ENCODE results near the gene ZFP3. TPM values are rescaled to one million over a fixed set of nuclear protein-coding genes. Genes with fewer than 3 reads are reported as not detected.
"Not testable (repeated sequence)": the region's sequence is repeated elsewhere in the genome, so short reads cannot be mapped to it uniquely, and the experiment has no call there.

Gene ZFP3
- total RNA-seq, 1 experiment from 2014 or later, result 0.11 TPM

DNA sequence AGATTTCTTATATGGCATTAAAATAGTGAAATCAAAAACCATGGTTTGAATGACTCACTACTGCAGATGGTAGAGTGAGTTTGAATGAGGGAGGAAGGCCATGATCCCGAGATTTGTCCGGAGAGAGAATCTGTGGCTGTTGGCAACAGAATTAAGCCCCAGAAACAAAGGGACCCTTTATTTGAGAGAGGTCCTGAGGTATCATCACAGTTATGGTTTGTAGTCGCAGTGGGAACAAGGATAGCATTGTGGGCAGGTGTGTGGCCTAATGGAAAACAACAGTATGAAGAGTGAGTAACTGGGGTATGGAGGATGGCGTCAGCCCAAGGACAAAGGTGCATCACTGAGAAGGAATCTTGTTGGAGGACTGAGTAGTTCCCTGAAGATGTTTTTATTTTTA, 8.5 kb upstream of the ZFP3 start:
- Mint-ChIP-seq H3K9me3 (no peaks in the 10 kb centered on the region), H3K27ac (no peak overlapping the region), H3K27me3 (ENCODE audit: low read depth) (peaks cover 18% of the 10 kb centered on the region), H3K36me3 (ENCODE audit: insufficient read depth in 1 of 3, low read depth in 3 of 3) (no peaks in the 10 kb centered on the region), H3K4me1 (peaks cover 9 to 10% of the 10 kb centered on the region in 2 experiments), H3K4me3 (no peak overlapping the region)
- H2AFZ ChIP-seq (ENCODE audit: low read length), result no peak overlapping the region
- TF ChIP-seq, protein P1, sequence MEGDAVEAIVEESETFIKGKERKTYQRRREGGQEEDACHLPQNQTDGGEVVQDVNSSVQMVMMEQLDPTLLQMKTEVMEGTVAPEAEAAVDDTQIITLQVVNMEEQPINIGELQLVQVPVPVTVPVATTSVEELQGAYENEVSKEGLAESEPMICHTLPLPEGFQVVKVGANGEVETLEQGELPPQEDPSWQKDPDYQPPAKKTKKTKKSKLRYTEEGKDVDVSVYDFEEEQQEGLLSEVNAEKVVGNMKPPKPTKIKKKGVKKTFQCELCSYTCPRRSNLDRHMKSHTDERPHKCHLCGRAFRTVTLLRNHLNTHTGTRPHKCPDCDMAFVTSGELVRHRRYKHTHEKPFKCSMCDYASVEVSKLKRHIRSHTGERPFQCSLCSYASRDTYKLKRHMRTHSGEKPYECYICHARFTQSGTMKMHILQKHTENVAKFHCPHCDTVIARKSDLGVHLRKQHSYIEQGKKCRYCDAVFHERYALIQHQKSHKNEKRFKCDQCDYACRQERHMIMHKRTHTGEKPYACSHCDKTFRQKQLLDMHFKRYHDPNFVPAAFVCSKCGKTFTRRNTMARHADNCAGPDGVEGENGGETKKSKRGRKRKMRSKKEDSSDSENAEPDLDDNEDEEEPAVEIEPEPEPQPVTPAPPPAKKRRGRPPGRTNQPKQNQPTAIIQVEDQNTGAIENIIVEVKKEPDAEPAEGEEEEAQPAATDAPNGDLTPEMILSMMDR (conservative IDR thresholded peaks at IDR 0.05), result no peak
- H2BK120ac ChIP-seq (ENCODE audit: low read depth, low read length, poor library complexity, severe bottlenecking), result no peak overlapping the region
- H3K4me1 ChIP-seq (ENCODE audit: insufficient read depth, low read length), result no peaks in the 10 kb centered on the region; the same call in 1 of the 2 replicates
- H3T11ph ChIP-seq (ENCODE audit: low read length), result no peak overlapping the region
- no peaks in the 10 kb centered on the region for H3K79me2 ChIP-seq (ENCODE audit: insufficient read depth, low read length)
- no peak overlapping the region for H3K18ac ChIP-seq (ENCODE audit: insufficient read length, low read depth, low read length)
- H2BK15ac ChIP-seq (ENCODE audit: low read depth, low read length), result no peak overlapping the region
- no peak for DNase-seq
- H4K5ac ChIP-seq (ENCODE audit: insufficient read length, low read depth, low read length), result no peak overlapping the region
- H3K14ac ChIP-seq (ENCODE audit: insufficient read depth, low read length), result no peak overlapping the region
- H3K56ac ChIP-seq (ENCODE audit: insufficient read length, low read depth, low read length), result no peak overlapping the region
- H3K9ac ChIP-seq (ENCODE audit: extremely low read depth, insufficient read length, low read length), result no peak overlapping the region
- H3K4me2 ChIP-seq (ENCODE audit: insufficient read depth, insufficient read length, low read length), result no peak overlapping the region
- H3K23ac ChIP-seq (ENCODE audit: insufficient read length, low read depth, low read length), result no peak overlapping the region
- H2BK5ac ChIP-seq (ENCODE audit: insufficient read length, low read length), result no peak overlapping the region
- H3K23me2 ChIP-seq (ENCODE audit: insufficient read length, low read depth, low read length, poor library complexity, severe bottlenecking), result no peaks in the 10 kb centered on the region
- H3K79me1 ChIP-seq (ENCODE audit: insufficient read depth, low read depth, low read length, poor library complexity, severe bottlenecking), result no peaks in the 10 kb centered on the region
- no peak overlapping the region for H2BK12ac ChIP-seq (ENCODE audit: insufficient read length, low read depth, low read length)
- H2AK5ac ChIP-seq (ENCODE audit: insufficient read length, low read length), result no peak overlapping the region
- H4K8ac ChIP-seq (replicated peaks; ENCODE audit: insufficient read length, low read depth, low read length), result no peak overlapping the region
- WGBS (ENCODE audit: extremely low coverage, insufficient read length, low lambda C conversion rate), result no CpG with 5 or more reads among the region's 4 CpGs
- no peak overlapping the region for H2BK20ac ChIP-seq (ENCODE audit: low read depth, low read length, poor library complexity, severe bottlenecking)
- no peaks in the 10 kb centered on the region for H3K9me3 ChIP-seq (ENCODE audit: control insufficient read depth, low read depth, low read length)
- H3K4ac ChIP-seq (ENCODE audit: low read depth, low read length), result no peak overlapping the region
- H3K27ac ChIP-seq (ENCODE audit: insufficient read length, low read depth, low read length), result no peak overlapping the region
- H4K91ac ChIP-seq (ENCODE audit: insufficient read length, low read depth, low read length), result no peak overlapping the region
- no peaks in the 10 kb centered on the region for H4K20me1 ChIP-seq (ENCODE audit: control insufficient read depth, insufficient read depth, insufficient read length)
- H3K27me3 ChIP-seq (ENCODE audit: insufficient read depth, low read length), result no peaks in the 10 kb centered on the region; the same call in 1 of the 2 replicates

DNA sequence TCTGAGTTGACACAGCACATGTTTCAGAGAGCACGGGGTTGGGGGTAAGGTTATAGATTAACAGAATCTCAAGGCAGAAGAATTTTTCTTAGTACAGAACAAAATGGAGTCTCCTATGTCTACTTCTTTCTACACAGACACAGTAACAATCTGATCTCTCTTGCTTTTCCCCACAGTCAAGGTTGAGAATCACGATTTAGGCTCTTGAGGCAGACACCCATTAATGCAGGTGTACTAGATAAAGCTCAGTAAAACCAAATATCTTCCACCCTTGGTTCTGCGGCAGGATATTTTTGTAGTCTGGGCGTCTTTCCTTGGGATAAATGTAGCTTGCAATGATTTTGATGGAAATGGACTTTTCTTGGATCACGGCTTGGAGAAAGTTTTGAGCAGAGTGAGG, 2.8 kb upstream of the ZFP3 start:
- not testable (repeated sequence) for H4K5ac ChIP-seq (ENCODE audit: insufficient read length, low read depth, low read length); H2BK15ac ChIP-seq (ENCODE audit: low read depth, low read length); H4K20me1 ChIP-seq (ENCODE audit: control insufficient read depth, insufficient read depth, insufficient read length); H4K91ac ChIP-seq (ENCODE audit: insufficient read length, low read depth, low read length); H3K56ac ChIP-seq (ENCODE audit: insufficient read length, low read depth, low read length); H3T11ph ChIP-seq (ENCODE audit: low read length); H3K79me1 ChIP-seq (ENCODE audit: insufficient read depth, low read depth, low read length, poor library complexity, severe bottlenecking); H3K23ac ChIP-seq (ENCODE audit: insufficient read length, low read depth, low read length); H2AK5ac ChIP-seq (ENCODE audit: insufficient read length, low read length); H3K79me2 ChIP-seq (ENCODE audit: insufficient read depth, low read length); H4K8ac ChIP-seq (replicated peaks; ENCODE audit: insufficient read length, low read depth, low read length); H3K36me3 Mint-ChIP-seq (ENCODE audit: insufficient read depth in 1 of 3, low read depth in 3 of 3); H3K4me2 ChIP-seq (ENCODE audit: insufficient read depth, insufficient read length, low read length); H2AFZ ChIP-seq (ENCODE audit: low read length); H3K23me2 ChIP-seq (ENCODE audit: insufficient read length, low read depth, low read length, poor library complexity, severe bottlenecking); H3K9me3 Mint-ChIP-seq; H3K4me3 Mint-ChIP-seq; H3K18ac ChIP-seq (ENCODE audit: insufficient read length, low read depth, low read length); H3K14ac ChIP-seq (ENCODE audit: insufficient read depth, low read length); H2BK5ac ChIP-seq (ENCODE audit: insufficient read length, low read length); H3K27me3 ChIP-seq (ENCODE audit: insufficient read depth, low read length); H2BK12ac ChIP-seq (ENCODE audit: insufficient read length, low read depth, low read length); H3K4ac ChIP-seq (ENCODE audit: low read depth, low read length); DNase-seq; H3K27ac ChIP-seq (ENCODE audit: insufficient read length, low read depth, low read length); H2BK20ac ChIP-seq (ENCODE audit: low read depth, low read length, poor library complexity, severe bottlenecking); H3K4me1 ChIP-seq (ENCODE audit: insufficient read depth, low read length); H3K9ac ChIP-seq (ENCODE audit: extremely low read depth, insufficient read length, low read length); H3K9me3 ChIP-seq (ENCODE audit: control insufficient read depth, low read depth, low read length)
- H3K4me1 Mint-ChIP-seq, result peaks cover 17 to 18% of the 10 kb centered on the region in 2 experiments
- H3K27ac Mint-ChIP-seq, result peak overlapping the region in 2 of 3 experiments; percentile 54 to 85; a peak in 3 of 7 replicates
- H3K27me3 Mint-ChIP-seq (ENCODE audit: low read depth), result peaks cover 16% of the 10 kb centered on the region
- H2BK120ac ChIP-seq (ENCODE audit: low read depth, low read length, poor library complexity, severe bottlenecking), result peak overlapping the region; percentile 81
- no CpG with 5 or more reads among the region's 5 CpGs for WGBS (ENCODE audit: extremely low coverage, insufficient read length, low lambda C conversion rate)

All from H9 (cell line).